WTC11 (cell line): Measurements from ENCODE around the gene ASTN1. TPM values are rescaled to one million over a fixed set of nuclear protein-coding genes. Genes with fewer than 3 reads are reported as not detected.

ENCODE experiments used
- ATAC-seq: fragments of 200-7000 bp; cut with Tn5 transposase; 2 replicates; pipeline ENCODE4 v1.10.0; 2021; ENCODE audit warnings: mild to moderate bottlenecking, moderate library complexity
- CTCF ChIA-PET: fragments of 300-600 bp; sonication (Branson Sonifier 250); formaldehyde crosslinking; loops from one replicate; lab custom pipeline; 2021; ENCODE audit warnings: antibody characterized with exemption; lab: Charles Lee
- POLR2A ChIA-PET: fragments of 350-600 bp; sonication (Branson Sonifier 250); formaldehyde crosslinking; loops from one replicate; lab custom pipeline; 2021; ENCODE audit warnings: antibody characterized with exemption; lab: Charles Lee
- DNase-seq: peaks from one replicate; pipeline ENCODE4 v3.0.0; 2021; ENCODE audit warnings: low spot score
- H3K27ac Mint-ChIP-seq: 2 replicates; pipeline ENCODE4 v1.8.0; 2021; ENCODE audit warnings: mixed read lengths
- H3K27me3 Mint-ChIP-seq: 2 replicates; pipeline ENCODE4 v1.8.0; 2021; ENCODE audit warnings: low read depth, mild to moderate bottlenecking, moderate library complexity, mixed read lengths
- H3K36me3 Mint-ChIP-seq: 2 replicates; pipeline ENCODE4 v1.8.0; 2021; ENCODE audit warnings: mixed read lengths
- H3K4me1 Mint-ChIP-seq: 2 replicates; pipeline ENCODE4 v1.8.0; 2022; ENCODE audit warnings: mixed read lengths
- H3K4me3 Mint-ChIP-seq: 2 replicates; pipeline ENCODE4 v1.8.0; 2021; ENCODE audit warnings: mild to moderate bottlenecking, moderate library complexity, mixed read lengths
- H3K9me3 Mint-ChIP-seq: 2 replicates; pipeline ENCODE4 v1.8.0; 2021; ENCODE audit warnings: mixed read lengths
- ELF4 ChIP-seq: sonication (generic); formaldehyde crosslinking; IDR thresholded peaks from 2 replicates; pipeline ENCODE4 v1.8.1; 2022; ENCODE audit warnings: low read depth, mild to moderate bottlenecking, moderate library complexity, missing genetic modification reagents
- ESRRA ChIP-seq: sonication (generic); formaldehyde crosslinking; IDR thresholded peaks from 2 replicates; pipeline ENCODE4 v1.8.1; 2022; ENCODE audit warnings: mild to moderate bottlenecking, missing genetic modification reagents, borderline replicate concordance
- MYBL2 ChIP-seq: sonication (generic); formaldehyde crosslinking; IDR thresholded peaks from 2 replicates; pipeline ENCODE4 v1.8.1; 2023; ENCODE audit warnings: mild to moderate bottlenecking, moderate library complexity, missing genetic modification reagents
- NFATC4 ChIP-seq: fragments of 250-450 bp; sonication (Bioruptor Pico); IDR thresholded peaks from 2 replicates; pipeline ENCODE4 v1.9.0; 2021; ENCODE audit warnings: mild to moderate bottlenecking
- NFE2L1 ChIP-seq: sonication (generic); formaldehyde crosslinking; IDR thresholded peaks from 2 replicates; pipeline ENCODE4 v1.8.1; 2023; ENCODE audit warnings: missing genetic modification reagents
- SMAD3 ChIP-seq: sonication (generic); formaldehyde crosslinking; IDR thresholded peaks from 2 replicates; pipeline ENCODE4 v1.8.0; 2022; ENCODE audit warnings: missing genetic modification reagents, mild to moderate bottlenecking, borderline replicate concordance
- SMAD4 ChIP-seq: sonication (generic); formaldehyde crosslinking; IDR thresholded peaks from 2 replicates; pipeline ENCODE4 v1.8.0; 2022; ENCODE audit warnings: mild to moderate bottlenecking, missing genetic modification reagents
- TCF7 ChIP-seq: sonication (generic); formaldehyde crosslinking; IDR thresholded peaks from 2 replicates; pipeline ENCODE4 v1.8.0; 2022; ENCODE audit warnings: mild to moderate bottlenecking, low read depth, missing genetic modification reagents, moderate library complexity
- TP53 ChIP-seq: sonication (generic); formaldehyde crosslinking; IDR thresholded peaks from 2 replicates; pipeline ENCODE4 v1.8.1; 2023; ENCODE audit warnings: mild to moderate bottlenecking, missing genetic modification reagents
- ZNF138 ChIP-seq: sonication (generic); formaldehyde crosslinking; conservative IDR thresholded peaks from 2 replicates; pipeline ENCODE4 v1.8.1; 2022; ENCODE audit warnings: mild to moderate bottlenecking, moderate library complexity, missing genetic modification reagents
- total RNA-seq: library from RNA; stranded (reverse); gene quantifications from 3 replicates; pipeline ENCODE4 v1.2.3, GENCODE V29; 2021
- TF ChIP-seq, protein P1 (sequence below): fragments of 250-450 bp; sonication (Bioruptor Pico); conservative IDR thresholded peaks from 2 replicates; pipeline ENCODE4 v1.9.0; 2021; ENCODE audit warnings: mild to moderate bottlenecking
- TF ChIP-seq, protein P2 (sequence below): fragments of 200-600 bp; IDR thresholded peaks from 2 replicates; pipeline ENCODE4 v1.8.0; 2022; ENCODE audit warnings: antibody characterized with exemption
- TF ChIP-seq, protein P3 (sequence below): sonication (generic); formaldehyde crosslinking; IDR thresholded peaks from 2 replicates; pipeline ENCODE4 v1.8.1; 2022; ENCODE audit warnings: low read depth, mild to moderate bottlenecking, moderate library complexity, missing genetic modification reagents, borderline replicate concordance
- TF ChIP-seq, protein P4 (sequence below): sonication (generic); formaldehyde crosslinking; IDR thresholded peaks from 2 replicates; pipeline ENCODE4 v1.8.0; 2022; ENCODE audit warnings: mild to moderate bottlenecking, missing genetic modification reagents
- TF ChIP-seq, protein P5 (sequence below): sonication (generic); formaldehyde crosslinking; IDR thresholded peaks from 2 replicates; pipeline ENCODE4 v1.8.0; 2022; ENCODE audit warnings: missing genetic modification reagents
- TF ChIP-seq, protein P6 (sequence below): fragments of 250-450 bp; sonication (Bioruptor Pico); IDR thresholded peaks from 2 replicates; pipeline ENCODE4 v2.1.2; 2022; ENCODE audit warnings: mild to moderate bottlenecking, moderate library complexity
- TF ChIP-seq, protein P7 (sequence below): sonication (generic); formaldehyde crosslinking; IDR thresholded peaks from 2 replicates; pipeline ENCODE4 v1.8.1; 2023; ENCODE audit warnings: mild to moderate bottlenecking, missing genetic modification reagents, moderate library complexity
- TF ChIP-seq, protein P8 (sequence below): sonication (generic); formaldehyde crosslinking; conservative IDR thresholded peaks from 2 replicates; pipeline ENCODE4 v1.8.1; 2023; ENCODE audit warnings: mild to moderate bottlenecking, low read depth, missing genetic modification reagents, moderate library complexity
- TF ChIP-seq, protein P9 (sequence below): sonication (generic); formaldehyde crosslinking; IDR thresholded peaks from 2 replicates; pipeline ENCODE4 v1.8.0; 2023; ENCODE audit warnings: missing genetic modification reagents

Gene ASTN1
- total RNA-seq, 1 experiment from 2014 or later: 3.4 TPM

DNA sequence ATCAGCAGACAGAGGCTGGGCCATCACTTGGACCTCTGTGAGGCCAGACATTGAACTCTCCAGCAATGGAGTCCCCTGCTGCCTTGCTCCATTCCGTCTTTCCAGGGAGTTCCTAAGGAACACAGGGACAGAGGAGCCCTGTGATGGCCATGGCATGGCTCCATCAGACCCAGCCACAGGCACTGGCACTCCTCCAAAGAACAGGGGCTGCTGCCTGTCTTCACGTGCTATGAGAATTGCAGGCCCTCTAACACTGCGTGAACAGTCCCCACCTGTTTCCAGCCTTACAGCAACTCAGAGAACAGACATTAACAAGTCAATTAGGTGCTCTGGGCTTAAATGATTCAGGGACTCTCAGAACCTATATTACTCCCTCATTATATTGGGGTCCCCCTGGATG lies 140.8 kb downstream of the ASTN1 start:
- H3K4me1 Mint-ChIP-seq: peaks cover 7% of the 10 kb centered on the region
- no peak for DNase-seq
- H3K27ac Mint-ChIP-seq: no peak overlapping the region
- H3K4me3 Mint-ChIP-seq: no peak overlapping the region
- POLR2A ChIA-PET: no interaction called here
- H3K9me3 Mint-ChIP-seq: no peaks in the 10 kb centered on the region
- H3K36me3 Mint-ChIP-seq: no peaks in the 10 kb centered on the region
- TF ChIP-seq SMAD3 (CRISPR knock-in tag): no peak
- TF ChIP-seq, protein P1, sequence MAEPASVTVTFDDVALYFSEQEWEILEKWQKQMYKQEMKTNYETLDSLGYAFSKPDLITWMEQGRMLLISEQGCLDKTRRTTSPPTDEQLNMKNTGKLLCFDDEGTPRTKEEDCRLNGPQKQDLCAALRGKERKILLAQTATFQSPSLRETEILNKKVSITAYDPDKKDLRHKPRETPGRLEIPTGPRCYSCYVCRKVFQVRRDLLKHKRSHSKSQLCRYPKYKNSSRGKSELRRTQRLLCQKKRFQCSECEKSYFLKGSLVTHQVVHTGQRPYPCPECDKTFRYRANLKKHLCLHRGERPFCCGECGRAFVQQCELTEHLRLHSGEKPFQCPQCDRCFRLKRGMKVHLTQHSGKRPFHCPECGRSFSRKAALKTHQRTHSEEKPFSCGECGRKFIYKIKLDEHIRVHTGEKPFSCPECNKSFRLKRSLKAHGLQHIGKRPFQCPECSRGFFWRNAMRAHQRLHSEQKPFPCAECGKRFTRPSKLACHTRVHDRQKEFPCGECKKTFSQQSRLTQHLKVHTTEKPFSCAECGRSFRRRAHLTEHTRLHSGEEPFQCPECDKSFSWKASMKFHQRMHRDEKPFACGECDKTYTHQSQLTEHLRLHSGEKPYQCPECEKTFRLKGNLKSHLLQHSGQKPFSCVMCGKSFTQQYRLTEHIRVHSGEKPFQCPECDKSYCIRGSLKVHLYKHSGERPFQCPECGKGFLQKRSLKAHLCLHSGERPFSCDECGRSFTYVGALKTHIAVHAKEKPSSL (CRISPR knock-in tag): no peak
- no peak for TF ChIP-seq ESRRA
- TF ChIP-seq MYBL2 (CRISPR knock-in tag): no peak
- no peak for TF ChIP-seq TCF7 (CRISPR knock-in tag)
- no peak for TF ChIP-seq NFATC4 (CRISPR knock-in tag)
- TF ChIP-seq, protein P2, sequence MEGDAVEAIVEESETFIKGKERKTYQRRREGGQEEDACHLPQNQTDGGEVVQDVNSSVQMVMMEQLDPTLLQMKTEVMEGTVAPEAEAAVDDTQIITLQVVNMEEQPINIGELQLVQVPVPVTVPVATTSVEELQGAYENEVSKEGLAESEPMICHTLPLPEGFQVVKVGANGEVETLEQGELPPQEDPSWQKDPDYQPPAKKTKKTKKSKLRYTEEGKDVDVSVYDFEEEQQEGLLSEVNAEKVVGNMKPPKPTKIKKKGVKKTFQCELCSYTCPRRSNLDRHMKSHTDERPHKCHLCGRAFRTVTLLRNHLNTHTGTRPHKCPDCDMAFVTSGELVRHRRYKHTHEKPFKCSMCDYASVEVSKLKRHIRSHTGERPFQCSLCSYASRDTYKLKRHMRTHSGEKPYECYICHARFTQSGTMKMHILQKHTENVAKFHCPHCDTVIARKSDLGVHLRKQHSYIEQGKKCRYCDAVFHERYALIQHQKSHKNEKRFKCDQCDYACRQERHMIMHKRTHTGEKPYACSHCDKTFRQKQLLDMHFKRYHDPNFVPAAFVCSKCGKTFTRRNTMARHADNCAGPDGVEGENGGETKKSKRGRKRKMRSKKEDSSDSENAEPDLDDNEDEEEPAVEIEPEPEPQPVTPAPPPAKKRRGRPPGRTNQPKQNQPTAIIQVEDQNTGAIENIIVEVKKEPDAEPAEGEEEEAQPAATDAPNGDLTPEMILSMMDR: no peak
- no peak for TF ChIP-seq SMAD4
- TF ChIP-seq ELF4: no peak
- TF ChIP-seq NFE2L1 (CRISPR knock-in tag): no peak
- TF ChIP-seq, protein P3, sequence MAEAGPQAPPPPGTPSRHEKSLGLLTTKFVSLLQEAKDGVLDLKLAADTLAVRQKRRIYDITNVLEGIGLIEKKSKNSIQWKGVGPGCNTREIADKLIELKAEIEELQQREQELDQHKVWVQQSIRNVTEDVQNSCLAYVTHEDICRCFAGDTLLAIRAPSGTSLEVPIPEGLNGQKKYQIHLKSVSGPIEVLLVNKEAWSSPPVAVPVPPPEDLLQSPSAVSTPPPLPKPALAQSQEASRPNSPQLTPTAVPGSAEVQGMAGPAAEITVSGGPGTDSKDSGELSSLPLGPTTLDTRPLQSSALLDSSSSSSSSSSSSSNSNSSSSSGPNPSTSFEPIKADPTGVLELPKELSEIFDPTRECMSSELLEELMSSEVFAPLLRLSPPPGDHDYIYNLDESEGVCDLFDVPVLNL (CRISPR knock-in tag): no peak
- CTCF ChIA-PET: no interaction called here
- no peak for ATAC-seq
- no peaks in the 10 kb centered on the region for H3K27me3 Mint-ChIP-seq

DNA sequence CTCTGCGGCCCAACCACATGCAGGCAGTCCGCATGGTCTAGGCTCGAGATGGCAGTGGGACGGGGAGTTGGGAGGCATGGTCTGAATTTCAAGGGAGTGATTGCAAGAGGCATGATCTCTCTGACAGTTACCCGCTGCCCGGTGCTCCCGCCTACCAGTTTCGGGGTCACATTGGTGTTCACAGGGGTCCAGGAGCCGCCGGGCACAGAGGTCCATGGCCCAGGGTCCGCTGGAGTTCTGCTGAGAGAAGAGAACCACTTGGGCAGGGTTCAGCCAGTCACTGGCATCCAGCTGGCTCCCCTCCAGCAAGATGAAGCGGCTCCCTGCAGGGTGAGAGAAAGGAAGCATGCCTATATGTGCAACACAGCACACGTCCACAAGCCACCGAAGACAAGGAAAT lies 141.3 kb downstream of the ASTN1 start:
- POLR2A ChIA-PET: no interaction called here
- Mint-ChIP-seq H3K9me3 (no peaks in the 10 kb centered on the region), H3K27me3 (no peaks in the 10 kb centered on the region), H3K36me3 (no peaks in the 10 kb centered on the region), H3K4me3 (no peak overlapping the region), H3K4me1 (peaks cover 7% of the 10 kb centered on the region), H3K27ac (no peak overlapping the region)
- CTCF ChIA-PET: no interaction called here
- ATAC-seq (no peak), DNase-seq (no peak)
- TF ChIP-seq, protein P4, sequence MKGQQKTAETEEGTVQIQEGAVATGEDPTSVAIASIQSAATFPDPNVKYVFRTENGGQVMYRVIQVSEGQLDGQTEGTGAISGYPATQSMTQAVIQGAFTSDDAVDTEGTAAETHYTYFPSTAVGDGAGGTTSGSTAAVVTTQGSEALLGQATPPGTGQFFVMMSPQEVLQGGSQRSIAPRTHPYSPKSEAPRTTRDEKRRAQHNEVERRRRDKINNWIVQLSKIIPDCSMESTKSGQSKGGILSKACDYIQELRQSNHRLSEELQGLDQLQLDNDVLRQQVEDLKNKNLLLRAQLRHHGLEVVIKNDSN (CRISPR knock-in tag): no peak
- TF ChIP-seq, protein P5, sequence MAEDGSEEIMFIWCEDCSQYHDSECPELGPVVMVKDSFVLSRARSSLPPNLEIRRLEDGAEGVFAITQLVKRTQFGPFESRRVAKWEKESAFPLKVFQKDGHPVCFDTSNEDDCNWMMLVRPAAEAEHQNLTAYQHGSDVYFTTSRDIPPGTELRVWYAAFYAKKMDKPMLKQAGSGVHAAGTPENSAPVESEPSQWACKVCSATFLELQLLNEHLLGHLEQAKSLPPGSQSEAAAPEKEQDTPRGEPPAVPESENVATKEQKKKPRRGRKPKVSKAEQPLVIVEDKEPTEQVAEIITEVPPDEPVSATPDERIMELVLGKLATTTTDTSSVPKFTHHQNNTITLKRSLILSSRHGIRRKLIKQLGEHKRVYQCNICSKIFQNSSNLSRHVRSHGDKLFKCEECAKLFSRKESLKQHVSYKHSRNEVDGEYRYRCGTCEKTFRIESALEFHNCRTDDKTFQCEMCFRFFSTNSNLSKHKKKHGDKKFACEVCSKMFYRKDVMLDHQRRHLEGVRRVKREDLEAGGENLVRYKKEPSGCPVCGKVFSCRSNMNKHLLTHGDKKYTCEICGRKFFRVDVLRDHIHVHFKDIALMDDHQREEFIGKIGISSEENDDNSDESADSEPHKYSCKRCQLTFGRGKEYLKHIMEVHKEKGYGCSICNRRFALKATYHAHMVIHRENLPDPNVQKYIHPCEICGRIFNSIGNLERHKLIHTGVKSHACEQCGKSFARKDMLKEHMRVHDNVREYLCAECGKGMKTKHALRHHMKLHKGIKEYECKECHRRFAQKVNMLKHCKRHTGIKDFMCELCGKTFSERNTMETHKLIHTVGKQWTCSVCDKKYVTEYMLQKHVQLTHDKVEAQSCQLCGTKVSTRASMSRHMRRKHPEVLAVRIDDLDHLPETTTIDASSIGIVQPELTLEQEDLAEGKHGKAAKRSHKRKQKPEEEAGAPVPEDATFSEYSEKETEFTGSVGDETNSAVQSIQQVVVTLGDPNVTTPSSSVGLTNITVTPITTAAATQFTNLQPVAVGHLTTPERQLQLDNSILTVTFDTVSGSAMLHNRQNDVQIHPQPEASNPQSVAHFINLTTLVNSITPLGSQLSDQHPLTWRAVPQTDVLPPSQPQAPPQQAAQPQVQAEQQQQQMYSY (CRISPR knock-in tag): no peak
- no peak for TF ChIP-seq TP53 (CRISPR knock-in tag)
- TF ChIP-seq, protein P6, sequence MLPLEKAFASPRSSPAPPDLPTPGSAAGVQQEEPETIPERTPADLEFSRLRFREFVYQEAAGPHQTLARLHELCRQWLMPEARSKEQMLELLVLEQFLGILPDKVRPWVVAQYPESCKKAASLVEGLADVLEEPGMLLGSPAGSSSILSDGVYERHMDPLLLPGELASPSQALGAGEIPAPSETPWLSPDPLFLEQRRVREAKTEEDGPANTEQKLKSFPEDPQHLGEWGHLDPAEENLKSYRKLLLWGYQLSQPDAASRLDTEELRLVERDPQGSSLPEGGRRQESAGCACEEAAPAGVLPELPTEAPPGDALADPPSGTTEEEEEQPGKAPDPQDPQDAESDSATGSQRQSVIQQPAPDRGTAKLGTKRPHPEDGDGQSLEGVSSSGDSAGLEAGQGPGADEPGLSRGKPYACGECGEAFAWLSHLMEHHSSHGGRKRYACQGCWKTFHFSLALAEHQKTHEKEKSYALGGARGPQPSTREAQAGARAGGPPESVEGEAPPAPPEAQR: no peak
- TF ChIP-seq, protein P7, sequence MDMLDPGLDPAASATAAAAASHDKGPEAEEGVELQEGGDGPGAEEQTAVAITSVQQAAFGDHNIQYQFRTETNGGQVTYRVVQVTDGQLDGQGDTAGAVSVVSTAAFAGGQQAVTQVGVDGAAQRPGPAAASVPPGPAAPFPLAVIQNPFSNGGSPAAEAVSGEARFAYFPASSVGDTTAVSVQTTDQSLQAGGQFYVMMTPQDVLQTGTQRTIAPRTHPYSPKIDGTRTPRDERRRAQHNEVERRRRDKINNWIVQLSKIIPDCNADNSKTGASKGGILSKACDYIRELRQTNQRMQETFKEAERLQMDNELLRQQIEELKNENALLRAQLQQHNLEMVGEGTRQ (CRISPR knock-in tag): no peak
- no peak for TF ChIP-seq ZNF138 (CRISPR knock-in tag)
- TF ChIP-seq, protein P8, sequence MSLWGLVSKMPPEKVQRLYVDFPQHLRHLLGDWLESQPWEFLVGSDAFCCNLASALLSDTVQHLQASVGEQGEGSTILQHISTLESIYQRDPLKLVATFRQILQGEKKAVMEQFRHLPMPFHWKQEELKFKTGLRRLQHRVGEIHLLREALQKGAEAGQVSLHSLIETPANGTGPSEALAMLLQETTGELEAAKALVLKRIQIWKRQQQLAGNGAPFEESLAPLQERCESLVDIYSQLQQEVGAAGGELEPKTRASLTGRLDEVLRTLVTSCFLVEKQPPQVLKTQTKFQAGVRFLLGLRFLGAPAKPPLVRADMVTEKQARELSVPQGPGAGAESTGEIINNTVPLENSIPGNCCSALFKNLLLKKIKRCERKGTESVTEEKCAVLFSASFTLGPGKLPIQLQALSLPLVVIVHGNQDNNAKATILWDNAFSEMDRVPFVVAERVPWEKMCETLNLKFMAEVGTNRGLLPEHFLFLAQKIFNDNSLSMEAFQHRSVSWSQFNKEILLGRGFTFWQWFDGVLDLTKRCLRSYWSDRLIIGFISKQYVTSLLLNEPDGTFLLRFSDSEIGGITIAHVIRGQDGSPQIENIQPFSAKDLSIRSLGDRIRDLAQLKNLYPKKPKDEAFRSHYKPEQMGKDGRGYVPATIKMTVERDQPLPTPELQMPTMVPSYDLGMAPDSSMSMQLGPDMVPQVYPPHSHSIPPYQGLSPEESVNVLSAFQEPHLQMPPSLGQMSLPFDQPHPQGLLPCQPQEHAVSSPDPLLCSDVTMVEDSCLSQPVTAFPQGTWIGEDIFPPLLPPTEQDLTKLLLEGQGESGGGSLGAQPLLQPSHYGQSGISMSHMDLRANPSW: no peak
- TF ChIP-seq, protein P9, sequence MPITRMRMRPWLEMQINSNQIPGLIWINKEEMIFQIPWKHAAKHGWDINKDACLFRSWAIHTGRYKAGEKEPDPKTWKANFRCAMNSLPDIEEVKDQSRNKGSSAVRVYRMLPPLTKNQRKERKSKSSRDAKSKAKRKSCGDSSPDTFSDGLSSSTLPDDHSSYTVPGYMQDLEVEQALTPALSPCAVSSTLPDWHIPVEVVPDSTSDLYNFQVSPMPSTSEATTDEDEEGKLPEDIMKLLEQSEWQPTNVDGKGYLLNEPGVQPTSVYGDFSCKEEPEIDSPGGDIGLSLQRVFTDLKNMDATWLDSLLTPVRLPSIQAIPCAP (CRISPR knock-in tag): no peak
